Activated CD8-positive, alpha-beta memory T cell treated with anti-CD3 and anti-CD28 coated beads for 24 hours (primary cell): Measurements from ENCODE around the gene SNAPC4.
"Not testable (repeated sequence)": the region's sequence is repeated elsewhere in the genome, so short reads cannot be mapped to it uniquely, and the experiment has no call there.

Source experiments
- DNase-seq: peaks from one replicate; pipeline ENCODE4 v3.0.0-alpha.2; 2020

SNAPC4 gene

GRCh38 chr9:136366826-136367225 is 33.1 kb downstream of the SNAPC4 start:
- DNase-seq, result no peak

DNA sequence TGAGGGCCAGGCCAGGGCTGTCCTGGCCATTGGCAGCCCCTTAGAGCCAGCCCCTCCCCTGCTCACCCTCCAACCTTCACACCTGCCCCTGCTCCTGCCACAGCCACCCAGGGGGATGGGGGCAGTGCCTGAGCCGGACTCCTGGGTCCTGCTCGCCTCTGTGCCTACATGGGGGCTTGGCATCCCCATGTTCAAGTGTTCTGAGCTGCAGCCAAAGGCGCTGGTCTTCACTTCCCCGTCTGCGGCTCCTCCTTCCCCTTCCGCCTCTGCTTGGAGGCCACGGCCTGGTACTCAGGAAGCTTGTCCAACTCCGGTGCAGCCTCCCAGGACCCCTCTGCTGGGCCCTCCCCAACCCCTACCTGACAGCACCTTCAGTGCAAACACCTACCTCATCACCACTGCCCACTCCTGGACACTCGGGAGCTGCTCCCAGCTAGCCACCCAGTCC is 34.2 kb downstream of the SNAPC4 start:
- no peak for DNase-seq

GRCh38 chr9:136364942-136365774 is 34.8 kb downstream of the SNAPC4 start:
- no peak for DNase-seq

- DNase-seq, result no peak
These were observed 35.8 kb downstream of the SNAPC4 start for GRCh38 chr9:136363949-136364748.

DNA sequence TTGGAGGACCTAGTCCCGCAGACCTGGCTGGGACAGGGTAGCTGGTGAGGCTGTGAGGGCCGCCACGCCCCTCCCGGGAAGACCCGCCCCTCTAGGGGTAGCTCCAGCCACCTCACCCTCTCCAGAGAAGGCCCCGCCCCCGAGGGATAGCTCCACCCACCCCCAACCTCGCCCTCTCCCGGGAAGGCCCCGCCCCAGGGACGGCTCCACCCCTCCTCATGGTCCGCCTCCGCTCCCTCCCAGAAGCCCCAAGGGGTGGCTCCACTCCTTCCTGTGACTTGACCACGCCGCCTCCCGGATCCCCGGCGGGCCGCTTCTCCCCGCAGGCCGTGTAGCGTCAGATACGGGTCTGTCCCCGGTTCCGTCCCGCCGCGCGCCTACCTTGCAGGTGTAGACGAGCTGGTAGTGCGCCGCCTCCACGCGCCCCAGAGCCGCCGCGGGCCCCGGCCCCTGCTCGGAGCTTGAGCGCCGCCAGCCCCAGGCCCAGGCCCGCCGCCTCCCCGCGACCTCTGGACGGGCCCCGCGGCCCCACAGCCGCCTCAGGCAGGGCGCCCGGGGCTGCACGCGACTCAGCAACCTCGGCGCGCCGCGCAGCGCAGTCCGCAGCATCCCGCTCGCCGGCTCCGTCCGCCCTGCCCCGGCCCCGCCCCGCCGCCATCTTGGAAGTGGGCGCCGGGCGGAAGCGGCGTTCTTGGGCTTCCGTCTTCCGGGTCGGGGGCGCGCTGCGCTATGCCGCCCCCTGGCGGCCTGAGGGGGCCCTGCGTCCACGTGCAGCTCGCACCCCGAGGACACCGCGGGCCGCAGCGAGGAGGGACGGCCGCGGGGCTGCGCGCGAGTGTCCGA is 36.6 kb downstream of the SNAPC4 start, which contains the start of gene DNLZ:
TSS of gene DNLZ (minus strand) at position 639 of the 843 bp plus-strand sequence. CDS start at position 609, 30 bp downstream.
- DNase-seq, result peak; percentile 97

GRCh38 chr9:136362450-136362784 is 37.6 kb downstream of the SNAPC4 start:
- no peak for DNase-seq

- DNase-seq, result no peak
These were observed 38.1 kb downstream of the SNAPC4 start for GRCh38 chr9:136361754-136362449.

GRCh38 chr9:136361047-136361753 is 38.8 kb downstream of the SNAPC4 start:
- DNase-seq, result no peak

DNA sequence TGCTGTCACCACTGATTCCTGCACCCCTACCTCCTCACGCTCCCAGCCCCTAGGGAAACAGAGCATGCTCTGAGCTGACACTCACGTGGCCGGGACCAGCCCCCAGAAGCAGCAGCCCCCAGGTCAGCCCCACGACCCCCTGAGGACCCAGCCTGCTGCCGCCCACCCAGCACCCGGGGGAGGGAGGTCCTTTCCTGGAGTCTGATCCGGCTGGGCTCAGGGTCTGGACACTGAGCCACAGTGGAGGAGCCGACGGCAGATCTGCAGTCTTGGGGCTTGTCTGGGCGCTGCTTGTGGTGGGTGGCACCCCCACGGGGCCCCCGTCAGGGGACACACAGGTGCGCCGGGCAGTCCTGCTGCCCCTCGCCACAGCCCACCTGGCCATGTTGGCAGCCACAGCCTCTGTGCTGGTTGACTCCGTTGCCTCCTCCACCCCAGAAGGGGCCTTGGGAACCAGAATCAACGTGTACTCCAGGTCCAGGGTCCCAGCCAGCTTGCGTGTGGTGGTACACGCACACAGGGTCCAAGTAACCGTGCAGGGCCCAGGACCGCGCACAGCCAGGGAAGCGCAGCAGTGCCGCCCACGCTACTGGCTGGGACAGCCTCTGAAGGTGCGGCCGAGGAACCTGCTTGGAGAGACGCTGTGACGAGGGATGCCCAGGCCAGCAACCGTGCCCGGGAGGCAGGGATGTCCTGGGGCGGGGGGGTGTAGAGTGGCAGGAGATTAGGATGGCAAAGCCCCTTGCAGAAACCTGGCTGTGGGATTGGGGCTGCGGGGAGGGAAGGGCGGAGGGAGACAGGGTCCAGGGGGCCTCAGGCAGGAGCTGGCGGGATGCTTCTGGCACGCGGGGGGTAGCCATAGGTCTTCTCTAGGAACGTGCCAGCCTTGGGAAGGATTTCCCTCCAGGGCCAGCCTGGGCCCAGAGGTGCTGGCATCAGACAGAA is 39.9 kb downstream of the SNAPC4 start:
- DNase-seq, result no peak

- no peak for DNase-seq
These were observed 41.1 kb downstream of the SNAPC4 start for GRCh38 chr9:136358888-136359287.

DNA sequence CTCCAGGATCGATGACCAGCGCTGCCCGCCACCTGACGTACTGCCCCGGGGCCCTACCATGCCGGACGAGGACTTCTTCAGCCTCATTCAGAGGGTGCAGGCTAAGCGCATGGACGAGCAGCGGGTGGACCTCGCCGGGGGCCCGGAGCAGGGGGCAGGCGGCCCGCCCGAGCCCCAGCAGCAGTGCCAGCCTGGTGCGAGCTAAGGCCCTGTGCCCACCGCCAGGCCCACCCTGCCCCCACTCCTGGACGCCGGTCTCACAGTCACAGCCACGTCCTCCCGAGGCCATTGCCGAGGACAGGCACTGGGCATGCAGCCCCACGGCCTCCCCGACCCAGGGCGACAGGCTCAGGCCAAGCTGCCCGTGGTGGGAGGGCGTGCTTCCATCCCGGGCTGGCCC is 42.0 kb downstream of the SNAPC4 start:
- no peak for DNase-seq

- DNase-seq, result no peak
These were observed 42.7 kb downstream of the SNAPC4 start for GRCh38 chr9:136357202-136357725.

GRCh38 chr9:136355616-136356557 is 44.1 kb downstream of the SNAPC4 start:
- DNase-seq, result no peak

DNA sequence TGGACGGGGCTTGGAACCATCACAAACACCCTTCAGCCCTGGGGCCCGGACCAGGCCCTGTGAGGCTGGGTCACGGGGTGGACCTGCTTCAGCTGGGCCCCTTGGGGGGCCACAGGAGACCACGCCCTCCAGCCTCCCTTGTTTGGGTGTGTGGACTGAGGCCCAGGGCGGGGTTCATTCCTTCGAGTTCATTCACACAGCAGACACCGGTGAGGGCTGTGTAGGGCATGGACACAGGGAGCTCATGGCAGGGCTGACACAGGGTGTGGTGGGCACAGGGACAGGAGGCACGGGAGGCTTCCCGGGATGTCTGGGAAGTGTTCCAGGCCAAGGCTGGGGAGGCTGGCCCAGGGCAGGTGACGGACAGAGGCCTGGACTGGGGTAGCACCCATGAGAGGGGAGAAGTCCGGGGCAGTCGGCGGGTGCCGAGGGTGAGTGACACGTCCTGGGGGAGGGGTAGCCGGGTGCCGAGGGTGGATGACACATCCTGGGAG is 45.3 kb downstream of the SNAPC4 start:
- no peak for DNase-seq

GRCh38 chr9:136353757-136354488 is 46.0 kb downstream of the SNAPC4 start:
- DNase-seq, result no peak

GRCh38 chr9:136353088-136353487 is 46.9 kb downstream of the SNAPC4 start:
- no peak for DNase-seq

- DNase-seq, result no peak
These were observed 47.3 kb downstream of the SNAPC4 start for GRCh38 chr9:136352682-136353081.

GRCh38 chr9:136351868-136352267 is 48.1 kb downstream of the SNAPC4 start:
- DNase-seq, result not testable (repeated sequence)
